Measurements from ENCODE around the gene C1orf226.

The C1orf226 gene

GRCh38 chr1:162365284-162366020 is 16.1 kb upstream of the C1orf226 start:
- DNase-seq (ENCODE audit: low read depth, low spot score): no peak

GRCh38 chr1:162366149-162366548 is 15.4 kb upstream of the C1orf226 start:
- no peak for DNase-seq (ENCODE audit: low read depth, low spot score)

DNA sequence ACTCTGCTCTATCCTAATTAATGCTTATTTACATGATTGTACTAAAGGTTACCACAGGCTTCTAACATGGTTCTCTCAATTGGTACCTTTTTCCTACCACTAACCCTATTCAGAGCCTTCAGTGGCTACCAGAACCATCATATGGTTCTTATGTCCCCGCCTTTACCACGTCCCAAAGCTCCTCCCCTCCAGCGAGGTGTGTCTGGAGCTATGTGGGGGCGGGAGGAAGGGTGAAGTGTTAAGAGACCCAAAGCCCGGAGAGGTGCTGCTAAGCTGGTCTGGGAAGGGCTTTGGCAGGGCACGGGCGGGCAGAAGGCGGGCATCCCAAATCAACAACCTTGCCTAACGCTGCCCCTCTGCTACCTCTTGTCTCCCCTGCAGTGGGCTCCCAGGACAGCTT is 14.9 kb upstream of the C1orf226 start:
- DNase-seq (ENCODE audit: low read depth, low spot score): no peak

DNA sequence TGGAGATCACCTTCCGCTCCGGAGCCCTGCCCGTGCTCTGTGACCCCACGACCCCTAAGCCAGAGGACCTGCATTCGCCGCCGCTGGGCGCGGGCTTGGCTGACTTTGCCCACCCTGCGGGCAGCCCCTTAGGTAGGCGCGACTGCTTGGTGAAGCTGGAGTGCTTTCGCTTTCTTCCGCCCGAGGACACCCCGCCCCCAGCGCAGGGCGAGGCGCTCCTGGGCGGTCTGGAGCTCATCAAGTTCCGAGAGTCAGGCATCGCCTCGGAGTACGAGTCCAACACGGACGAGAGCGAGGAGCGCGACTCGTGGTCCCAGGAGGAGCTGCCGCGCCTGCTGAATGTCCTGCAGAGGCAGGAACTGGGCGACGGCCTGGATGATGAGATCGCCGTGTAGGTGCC is 14.5 kb upstream of the C1orf226 start:
- DNase-seq (ENCODE audit: low read depth, low spot score): no peak

DNA sequence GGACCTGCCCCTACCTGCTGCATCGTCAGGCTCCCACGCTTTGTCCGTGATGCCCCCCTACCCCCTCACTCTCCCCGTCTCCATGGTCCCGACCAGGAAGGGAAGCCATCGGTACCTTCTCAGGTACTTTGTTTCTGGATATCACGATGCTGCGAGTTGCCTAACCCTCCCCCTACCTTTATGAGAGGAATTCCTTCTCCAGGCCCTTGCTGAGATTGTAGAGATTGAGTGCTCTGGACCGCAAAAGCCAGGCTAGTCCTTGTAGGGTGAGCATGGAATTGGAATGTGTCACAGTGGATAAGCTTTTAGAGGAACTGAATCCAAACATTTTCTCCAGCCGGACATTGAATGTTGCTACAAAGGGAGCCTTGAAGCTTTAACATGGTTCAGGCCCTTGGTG is 13.8 kb upstream of the C1orf226 start:
- DNase-seq (ENCODE audit: low read depth, low spot score): no peak

GRCh38 chr1:162368451-162368850 is 13.1 kb upstream of the C1orf226 start:
- DNase-seq (ENCODE audit: low read depth, low spot score): no peak

GRCh38 chr1:162369571-162369970 is 12.0 kb upstream of the C1orf226 start:
- no peak for DNase-seq (ENCODE audit: low read depth, low spot score)

- no peak for DNase-seq (ENCODE audit: low read depth, low spot score)
Measured at GRCh38 chr1:162370161-162370560, 11.4 kb upstream of the C1orf226 start.

DNA sequence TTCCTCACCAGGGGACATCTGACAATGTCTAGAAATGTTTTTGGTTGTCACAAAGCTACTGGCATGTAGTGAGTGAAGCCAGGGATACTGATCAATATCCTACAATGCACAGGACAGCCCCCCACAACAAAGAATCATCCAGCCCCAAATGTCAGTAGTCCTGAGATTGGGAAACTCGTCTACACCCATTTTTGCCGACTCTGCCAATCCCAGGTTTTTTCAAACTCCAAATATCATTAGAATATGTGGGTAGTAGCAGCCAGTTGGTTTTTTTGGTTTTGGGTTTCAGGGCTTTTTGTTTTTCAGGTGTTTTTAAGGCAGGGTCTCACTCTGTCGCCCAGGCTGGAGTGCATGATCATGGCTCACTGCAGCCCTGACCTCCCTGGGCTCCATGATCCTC is 10.8 kb upstream of the C1orf226 start:
- no peak for DNase-seq (ENCODE audit: low read depth, low spot score)

GRCh38 chr1:162371611-162372010 is 9.9 kb upstream of the C1orf226 start:
- DNase-seq (ENCODE audit: low read depth, low spot score): peak; percentile 78

GRCh38 chr1:162372159-162373071 is 9.1 kb upstream of the C1orf226 start:
- peak; percentile 34 for DNase-seq (ENCODE audit: low read depth, low spot score)

DNA sequence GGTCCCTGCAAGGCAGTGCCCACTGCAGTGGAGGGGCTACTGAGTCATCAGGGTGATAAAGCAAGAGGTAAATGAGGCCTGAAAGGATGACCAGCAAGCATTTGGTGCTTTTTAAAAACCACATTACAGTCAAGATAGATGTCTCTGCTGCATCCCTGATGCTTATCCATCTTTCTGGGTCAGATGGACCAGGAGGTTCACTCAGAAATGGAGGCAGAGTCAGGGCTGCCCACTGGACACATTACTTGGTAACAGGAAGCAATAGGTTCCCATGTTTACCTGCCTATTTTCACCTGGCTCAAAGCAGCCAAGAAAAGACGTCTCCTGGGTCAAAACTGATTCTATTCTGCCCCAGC is 8.5 kb upstream of the C1orf226 start:
- no peak for DNase-seq (ENCODE audit: low read depth, low spot score)

- DNase-seq (ENCODE audit: low read depth, low spot score): peak; percentile 83
Measured at GRCh38 chr1:162373541-162374260, 7.8 kb upstream of the C1orf226 start.

- DNase-seq (ENCODE audit: low read depth, low spot score): no peak
Measured at GRCh38 chr1:162374406-162374805, 7.1 kb upstream of the C1orf226 start.

DNA sequence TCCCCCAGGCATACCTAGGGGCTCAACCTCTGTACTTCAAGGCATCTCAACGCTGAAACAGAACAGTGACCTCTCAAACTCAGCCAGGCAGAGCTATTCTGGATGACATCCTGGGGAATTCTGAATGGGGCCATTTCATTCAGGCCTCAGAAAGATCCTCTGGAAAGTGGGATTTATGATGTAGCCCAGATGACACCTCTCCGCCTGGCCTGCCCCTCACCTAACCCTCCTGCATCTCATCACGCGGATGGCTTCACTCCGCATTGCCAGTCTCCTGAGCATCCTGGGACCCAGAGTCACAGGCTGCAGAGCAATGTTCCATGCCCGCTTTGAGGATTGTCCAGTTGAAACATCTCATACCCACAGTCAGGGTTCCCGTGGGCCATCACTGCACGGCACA is 6.1 kb upstream of the C1orf226 start:
- no peak for DNase-seq (ENCODE audit: low read depth, low spot score)

GRCh38 chr1:162376691-162377090 is 4.8 kb upstream of the C1orf226 start, which contains the start of gene SPATA46:
TSS of gene SPATA46 (minus strand) at chr1:162376854. CDS start at chr1:162376790, 64 bp downstream.
- DNase-seq (ENCODE audit: low read depth, low spot score): no peak

GRCh38 chr1:162380061-162380846 is 1.3 kb upstream of the C1orf226 start:
- DNase-seq (ENCODE audit: low read depth, low spot score): no peak

GRCh38 chr1:162381941-162382750 is 618 bp downstream of the C1orf226 start:
- no peak for DNase-seq (ENCODE audit: low read depth, low spot score)

GRCh38 chr1:162383091-162383490 is 1.6 kb downstream of the C1orf226 start:
- DNase-seq (ENCODE audit: low read depth, low spot score): no peak

DNA sequence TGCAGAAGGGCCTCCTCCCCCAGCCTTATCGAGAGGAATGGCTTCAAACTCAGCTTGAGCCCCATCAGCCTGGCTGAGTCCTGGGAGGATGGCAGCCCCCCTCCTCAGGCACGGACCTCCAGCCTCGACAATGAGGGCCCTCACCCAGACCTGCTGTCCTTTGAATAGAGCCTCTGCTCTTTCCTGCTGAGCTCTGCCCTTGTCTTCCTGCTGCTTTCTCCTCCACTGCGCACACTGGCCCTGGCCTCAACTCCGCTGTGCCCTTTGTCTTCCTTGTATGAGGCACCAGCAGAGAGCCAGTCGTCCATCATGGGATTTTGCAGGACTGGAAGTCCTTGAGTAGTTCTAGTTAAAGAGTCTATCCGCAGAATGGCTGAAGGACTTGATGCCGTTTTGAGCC is 2.0 kb downstream of the C1orf226 start:
- no peak for DNase-seq (ENCODE audit: low read depth, low spot score)

GRCh38 chr1:162384116-162384515 is 2.6 kb downstream of the C1orf226 start:
- DNase-seq (ENCODE audit: low read depth, low spot score): no peak
